NCI-H526 treated with DMSO at 0.1 percent for 48 hours (cell line): Measurements from ENCODE around the gene CCND1.

Experiments used
- DNase-seq: peaks from one replicate; lab custom pipeline; 2025; lab: John Stamatoyannopoulos, UW

The CCND1 gene

DNA sequence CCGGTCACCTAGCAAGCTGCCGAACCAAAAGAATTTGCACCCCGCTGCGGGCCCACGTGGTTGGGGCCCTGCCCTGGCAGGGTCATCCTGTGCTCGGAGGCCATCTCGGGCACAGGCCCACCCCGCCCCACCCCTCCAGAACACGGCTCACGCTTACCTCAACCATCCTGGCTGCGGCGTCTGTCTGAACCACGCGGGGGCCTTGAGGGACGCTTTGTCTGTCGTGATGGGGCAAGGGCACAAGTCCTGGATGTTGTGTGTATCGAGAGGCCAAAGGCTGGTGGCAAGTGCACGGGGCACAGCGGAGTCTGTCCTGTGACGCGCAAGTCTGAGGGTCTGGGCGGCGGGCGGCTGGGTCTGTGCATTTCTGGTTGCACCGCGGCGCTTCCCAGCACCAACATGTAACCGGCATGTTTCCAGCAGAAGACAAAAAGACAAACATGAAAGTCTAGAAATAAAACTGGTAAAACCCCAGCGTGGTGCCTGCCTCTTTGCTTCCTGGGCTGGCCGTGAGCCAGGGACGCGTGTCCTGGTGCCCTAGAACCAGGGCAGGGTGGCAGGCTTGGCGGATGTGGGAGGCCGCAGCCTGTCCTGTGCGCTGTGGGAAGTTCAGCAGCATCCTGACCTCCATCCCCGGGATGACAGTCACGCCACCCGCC is 13.2 kb downstream of the CCND1 start:
- no peak for DNase-seq

DNA sequence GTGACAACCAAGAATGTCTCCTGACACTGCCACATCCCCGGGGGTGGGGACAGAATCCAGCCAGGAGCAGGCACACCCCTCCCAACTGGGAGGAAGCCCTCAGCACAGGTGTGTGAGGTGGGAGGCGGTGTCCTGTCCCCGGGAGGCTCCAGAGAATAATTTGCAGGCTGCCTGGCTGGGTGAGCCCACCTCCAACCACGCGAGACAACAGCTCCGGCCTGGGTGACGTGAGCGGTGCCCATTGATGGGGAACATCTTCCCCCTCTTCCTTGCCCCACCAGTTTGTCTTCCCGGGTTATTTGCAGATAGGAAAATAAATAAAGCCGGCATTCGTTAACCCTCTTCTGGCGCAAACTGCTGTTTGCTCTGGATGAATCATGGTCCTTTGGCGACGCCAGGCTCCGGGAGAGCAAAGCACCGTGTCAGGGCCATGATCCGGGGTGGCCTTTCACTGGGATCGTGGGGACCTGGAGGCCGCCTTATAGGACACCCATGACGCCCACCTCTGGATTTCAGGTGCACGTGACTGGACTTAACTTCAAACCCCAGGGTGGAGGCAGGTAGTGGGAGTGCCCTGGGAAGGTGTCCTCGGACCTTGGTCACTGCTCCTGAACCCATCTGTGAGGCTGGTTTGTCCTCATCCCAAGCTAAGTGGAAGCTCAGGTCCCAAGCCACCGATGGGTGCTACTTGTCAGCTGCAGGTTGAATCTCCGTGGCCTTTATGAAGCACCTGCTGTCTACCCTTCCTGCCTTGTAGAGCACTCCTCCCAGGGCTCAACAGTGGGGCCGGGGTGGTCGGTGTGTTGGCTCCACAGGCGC is 13.9 kb downstream of the CCND1 start:
- DNase-seq = peak; percentile 42

DNA sequence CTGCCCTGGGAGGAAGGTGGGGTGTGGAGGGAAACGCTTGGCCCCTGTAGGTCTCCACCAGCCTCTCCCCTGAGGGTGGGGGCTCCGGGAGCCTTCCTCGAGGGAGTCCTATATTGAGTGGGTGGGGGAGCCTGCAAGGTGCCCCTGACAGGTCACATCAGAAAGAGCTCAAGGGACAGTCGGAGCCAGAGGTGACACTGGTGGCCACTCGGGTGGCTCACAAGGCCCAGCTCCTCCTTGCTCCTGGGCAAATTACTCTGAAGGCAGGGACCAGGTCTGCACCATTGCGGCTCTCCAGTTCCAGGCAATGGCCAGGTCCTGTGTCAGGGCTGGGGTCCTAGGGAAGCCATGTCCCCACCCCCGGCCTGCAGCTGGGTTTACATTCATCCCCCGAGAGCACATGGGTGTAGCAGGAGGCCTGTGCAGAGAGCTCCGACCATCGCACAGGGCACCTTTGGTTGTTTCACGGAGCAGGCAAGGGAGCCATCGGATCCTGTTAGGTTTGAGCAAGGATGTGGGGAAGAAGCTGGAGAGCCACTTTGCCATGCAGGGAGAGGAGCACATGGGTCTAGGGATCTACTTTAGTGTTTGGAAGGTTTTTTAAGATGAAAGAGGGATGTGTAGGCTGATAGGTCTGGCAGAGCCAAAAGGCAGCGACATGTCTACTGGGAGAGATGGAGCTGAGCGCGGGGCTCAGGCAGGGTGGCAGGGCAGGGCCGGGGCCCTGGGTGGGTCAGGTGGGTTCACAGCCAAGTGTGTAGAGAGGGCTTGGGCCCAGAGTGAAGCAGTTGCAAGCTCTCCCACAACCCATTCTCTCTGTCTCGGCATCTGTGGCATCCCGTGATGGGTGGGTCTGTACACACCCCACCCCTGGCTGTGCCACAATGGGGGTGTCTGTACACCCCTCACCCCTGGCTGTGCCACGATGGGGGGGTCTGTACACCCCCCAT is 14.8 kb downstream of the CCND1 start:
- DNase-seq = no peak

DNA sequence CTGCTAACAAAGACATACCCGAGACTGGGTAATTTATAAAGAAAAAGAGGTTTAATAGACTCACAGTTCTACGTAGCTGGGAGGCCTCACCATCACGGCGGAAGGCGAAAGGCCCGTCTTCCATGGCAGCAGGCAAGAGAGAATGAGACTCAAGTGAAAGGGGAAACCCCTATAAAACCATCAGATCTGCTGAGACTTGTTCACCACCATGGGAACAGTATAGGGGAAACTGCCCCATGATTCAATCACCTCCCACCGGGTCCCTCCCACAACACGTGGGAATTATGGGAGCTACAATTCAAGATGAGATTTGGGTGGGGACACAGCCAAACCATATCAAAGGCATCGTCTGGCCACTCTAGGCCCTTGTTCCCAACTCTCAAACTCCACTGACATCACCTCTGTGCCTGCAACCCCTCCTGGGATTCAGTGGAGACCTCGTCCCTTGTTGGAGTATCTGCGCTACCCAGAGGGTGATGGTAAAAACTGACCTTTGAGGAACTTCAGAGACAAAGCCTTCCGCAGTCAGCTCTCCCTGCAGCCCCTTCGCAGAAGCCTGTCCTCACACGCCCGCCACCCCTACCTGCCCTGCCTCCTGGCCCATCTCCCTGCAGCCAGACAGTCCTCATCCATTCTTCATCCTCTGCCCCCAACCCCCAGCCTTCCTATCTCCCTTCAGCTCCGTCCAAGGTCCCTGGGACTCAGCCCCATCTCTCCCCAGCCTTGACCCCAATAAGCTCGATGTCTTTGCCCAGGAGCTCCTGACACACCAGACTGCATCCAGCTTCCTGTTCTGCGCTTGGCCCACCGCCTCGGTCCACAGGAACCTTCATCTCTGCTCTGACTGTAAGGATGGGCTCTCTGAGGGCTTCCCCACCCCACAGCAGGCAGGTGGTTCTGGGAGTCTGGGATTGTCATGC is 15.8 kb downstream of the CCND1 start:
- DNase-seq = no peak

DNA sequence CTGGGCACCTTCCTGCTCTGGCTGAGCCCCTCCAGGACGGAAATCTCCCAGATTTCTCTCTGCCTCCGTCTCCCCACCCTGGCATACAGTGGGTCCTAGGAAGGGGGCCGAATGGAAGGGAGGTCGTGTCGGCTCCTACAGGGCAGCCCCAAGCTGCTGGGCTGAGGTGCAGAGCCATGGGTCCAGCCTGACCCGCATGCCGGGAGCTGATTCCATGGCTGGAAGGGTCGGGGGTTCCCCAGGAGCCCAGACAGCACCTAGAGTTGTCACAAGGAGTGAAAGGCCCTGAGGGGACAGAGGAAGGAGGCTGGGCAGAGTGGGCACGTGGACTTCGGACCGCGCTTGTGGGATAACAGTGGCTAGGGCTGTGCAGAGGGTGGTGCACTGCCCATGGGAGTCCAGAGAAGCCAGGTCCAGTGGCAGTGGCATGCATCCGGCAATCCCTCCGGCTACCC is 16.5 kb downstream of the CCND1 start:
- no peak for DNase-seq

DNA sequence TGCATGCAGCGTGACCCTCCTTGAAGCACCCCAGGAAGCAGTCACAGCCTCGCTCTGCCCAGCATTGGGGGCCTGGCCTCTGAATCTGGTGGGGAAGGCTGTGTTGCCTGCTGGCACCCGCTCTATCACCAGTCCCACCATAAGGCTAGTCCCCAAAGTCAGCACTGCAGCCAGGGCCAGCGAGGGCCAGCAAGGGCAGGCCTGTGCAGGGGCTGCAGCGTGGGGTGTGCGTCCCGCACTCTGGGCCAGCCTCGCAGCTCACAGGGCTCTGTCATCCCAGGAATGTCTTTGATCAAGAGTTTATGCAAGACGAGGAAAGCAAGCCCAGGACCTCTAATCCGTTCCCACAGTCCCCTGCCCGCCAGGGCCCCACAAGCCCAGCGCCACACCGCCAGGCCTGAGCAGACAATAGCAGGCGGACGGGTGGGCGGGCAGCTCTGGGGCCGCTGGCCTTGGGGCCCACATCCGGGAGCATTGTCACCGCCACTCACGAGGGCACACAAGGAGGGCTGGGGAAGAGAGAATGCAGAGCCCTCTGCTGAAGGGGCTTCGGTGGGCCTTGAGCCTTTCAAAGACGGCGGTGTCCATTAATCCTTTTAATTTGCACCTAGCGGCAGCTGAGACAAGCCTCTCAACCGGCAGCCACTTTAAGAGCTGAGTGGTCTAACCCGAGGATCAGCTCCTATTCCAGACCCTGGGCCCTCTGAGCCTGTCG is 17.1 kb downstream of the CCND1 start:
- no peak for DNase-seq

DNA sequence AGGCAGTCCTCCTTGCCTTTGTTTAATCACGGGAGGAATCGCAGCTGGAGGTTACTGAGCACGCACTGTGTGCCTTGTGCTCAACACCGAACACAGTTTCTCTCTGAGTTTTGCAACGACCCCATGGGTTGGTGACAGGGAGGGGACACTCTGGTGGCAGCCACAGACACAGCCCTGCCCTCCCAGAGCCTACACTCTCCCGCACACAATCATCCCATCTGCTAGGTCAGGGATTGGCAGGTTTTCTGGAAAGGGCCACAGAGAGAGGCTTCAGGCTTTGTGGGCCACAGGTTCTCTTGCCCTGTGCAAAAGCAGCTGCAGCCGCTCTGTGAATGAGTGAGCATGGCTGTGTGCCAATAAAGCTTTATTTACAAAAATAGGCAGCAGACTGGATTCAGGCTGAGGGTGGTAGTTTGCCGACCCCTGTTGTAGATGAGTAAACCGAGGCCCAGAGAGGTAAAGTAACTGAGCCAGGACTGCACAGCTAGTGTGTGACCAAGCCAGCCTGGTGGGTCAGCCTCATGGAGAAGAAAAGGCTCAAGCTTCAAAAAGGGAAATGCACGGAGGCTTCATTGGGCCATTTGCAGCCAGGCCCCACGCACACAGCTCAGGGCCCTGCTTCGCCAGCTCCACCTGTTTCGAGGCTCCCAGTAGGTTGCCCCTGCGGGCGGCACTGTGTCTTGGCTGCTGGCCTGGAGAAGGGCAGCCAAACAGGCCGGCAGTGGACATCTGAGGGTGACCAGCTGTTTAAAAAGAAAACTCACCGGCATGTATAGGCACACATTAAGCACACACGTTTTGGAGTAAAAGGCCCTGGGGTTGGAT is 17.9 kb downstream of the CCND1 start:
- DNase-seq = no peak

DNA sequence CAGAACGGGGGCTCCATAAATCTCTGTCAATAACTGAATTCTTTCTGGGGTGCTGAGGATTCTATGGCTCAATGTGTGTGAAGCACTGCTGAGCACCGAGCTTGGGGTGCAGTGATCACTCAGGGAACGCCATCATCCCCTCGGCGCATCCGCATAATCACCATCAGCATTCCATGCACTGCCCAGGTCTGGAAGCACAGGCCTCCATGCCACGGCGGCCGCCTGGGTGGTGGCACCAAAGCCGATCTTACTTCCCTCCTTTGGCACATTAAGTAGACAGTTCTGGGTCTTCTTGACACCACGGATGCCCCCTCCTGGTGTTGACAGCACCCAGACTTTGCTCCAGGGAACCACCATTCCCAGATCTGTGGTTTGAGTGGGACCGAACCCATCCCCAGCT is 18.6 kb downstream of the CCND1 start:
- no peak for DNase-seq

DNA sequence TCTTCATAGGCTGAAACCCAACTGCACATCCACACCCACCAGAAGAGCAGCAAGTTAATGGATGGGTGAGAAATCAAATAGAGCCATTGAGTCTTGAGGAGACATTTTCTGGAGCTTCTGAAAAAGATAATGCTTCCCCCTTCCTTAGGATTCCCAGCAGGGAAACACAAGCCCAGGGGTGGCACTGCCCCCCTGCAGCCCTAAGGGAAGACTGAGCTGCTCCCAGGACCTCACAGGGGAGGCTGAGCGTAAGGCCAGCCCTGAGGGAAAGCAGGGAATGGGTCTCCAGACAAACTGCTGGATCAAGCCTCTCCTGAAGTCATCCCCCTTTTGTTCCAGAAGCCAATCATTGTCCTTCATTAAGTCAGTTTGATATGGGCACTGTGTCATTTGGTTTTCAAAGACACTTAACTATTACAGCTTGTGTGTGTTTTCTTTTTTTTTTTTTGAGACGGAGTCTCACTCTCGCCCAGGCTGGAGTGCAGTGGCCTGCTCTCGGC is 19.1 kb downstream of the CCND1 start:
- DNase-seq = no peak

DNA sequence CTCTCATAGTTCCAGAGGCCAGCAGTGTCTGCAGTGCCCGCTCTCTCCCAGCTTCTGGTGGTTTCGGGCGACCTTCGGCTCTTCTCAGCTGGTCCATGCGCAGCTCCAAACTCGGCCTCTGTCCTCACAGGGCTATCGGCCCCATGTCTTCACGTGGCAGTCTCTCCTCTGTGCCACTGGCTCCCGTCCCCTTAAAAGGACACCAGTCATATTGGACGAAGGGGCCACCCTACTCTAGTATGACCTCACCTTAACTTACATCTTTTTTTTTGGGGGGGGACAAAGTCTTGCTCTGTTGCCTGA is 20.4 kb downstream of the CCND1 start:
- DNase-seq = no peak

DNA sequence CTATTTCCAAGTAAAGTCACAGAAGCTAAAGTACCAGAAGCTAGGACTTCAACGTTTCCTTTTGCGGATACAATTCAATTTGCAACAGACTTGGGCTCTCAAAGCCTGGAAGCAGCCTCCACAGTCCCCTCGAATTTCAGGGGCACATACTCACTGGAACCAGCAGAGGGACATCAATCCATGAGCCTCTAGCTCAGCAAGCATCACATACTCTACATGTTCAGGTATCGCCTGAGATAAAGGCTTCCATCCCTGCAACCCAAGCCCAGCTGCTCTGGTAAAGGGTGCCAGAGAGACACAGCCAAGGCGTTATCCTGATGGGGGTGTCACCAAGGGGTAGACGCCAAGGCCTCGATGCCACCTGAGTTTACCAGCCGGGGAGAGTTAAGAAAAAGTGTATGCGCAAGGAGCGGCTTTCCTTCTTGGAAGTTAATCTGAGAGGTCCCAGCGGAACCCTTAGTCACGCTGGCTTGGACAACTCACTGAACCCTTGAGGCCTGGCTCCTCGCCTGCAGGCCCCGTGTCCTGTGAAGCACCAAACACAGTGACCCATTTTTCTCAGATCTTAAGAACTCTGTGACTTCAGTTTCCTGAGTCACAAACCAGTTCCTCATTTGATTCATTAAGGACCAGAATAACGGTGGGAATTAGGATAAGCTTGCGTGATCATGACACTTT is 21.2 kb downstream of the CCND1 start:
- DNase-seq = no peak

DNA sequence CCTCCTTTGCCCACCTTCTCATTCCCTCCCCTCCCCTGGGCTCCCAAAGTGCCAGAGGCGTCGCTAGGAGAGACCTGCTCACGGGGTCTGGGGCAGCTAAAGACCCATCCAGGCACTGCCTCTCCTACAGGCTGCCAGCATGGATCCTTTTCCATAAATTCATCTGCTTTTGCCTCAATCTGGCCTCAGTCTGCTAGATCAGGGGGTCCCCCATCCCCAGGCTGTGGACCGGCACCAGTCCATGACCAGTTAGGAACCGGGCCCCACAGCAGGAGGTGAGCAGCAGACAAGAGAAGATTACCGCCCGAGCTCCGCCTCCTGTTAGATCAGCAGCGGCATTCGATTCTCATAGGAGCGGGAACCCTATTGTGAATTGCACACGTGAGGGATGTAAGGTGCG is 21.9 kb downstream of the CCND1 start:
- no peak for DNase-seq

DNA sequence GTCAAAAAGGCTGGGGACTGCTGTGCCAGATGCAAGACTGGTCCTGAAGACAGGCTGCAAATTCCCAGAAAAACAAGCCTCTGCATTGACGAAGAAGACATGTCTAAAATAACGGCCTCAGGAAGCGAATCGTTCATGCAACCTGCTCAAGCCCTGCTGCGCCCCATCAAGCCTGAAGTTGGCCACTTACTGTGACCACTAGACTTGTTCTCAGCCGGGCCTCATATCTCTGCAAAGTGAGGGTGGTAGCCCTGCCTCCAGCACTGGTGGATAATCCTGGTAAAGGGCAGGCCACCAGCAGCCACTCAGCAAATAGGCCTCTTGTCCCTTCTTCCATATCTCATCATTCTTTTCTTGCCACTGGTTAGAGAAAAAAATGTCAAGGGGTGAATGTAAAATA is 22.4 kb downstream of the CCND1 start:
- DNase-seq = no peak

DNA sequence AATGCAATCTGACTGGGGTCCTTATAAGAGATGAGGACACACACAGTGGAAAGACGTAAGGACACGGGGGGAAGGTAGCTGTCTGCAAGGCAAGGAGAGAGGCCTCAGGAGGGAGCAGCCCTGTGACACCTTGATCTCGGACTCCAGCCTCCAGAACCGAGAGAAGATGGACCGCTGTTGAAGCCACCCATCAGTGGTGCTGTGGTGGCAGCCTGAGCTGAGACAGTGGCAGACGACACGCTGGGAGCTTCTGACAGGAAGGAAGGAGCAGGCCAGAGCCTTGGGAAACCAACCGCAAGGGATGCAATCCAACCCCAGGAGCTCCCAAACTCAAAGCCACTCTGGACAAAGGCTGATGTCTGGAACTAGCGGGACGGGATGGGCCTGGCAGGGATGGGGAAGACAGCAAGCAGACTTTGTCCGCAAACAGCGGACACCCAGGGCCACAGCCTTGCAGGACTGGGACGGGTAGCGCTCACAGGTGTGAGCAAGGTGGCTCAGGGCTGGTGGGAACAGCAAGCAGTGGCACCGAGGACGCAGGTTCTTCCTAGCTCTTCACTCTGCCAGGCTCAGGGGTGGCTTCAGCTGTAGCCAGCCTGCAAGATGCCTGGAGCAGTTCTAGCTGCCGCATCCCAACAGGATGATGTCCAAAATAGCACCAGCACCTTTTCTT is 23.3 kb downstream of the CCND1 start:
- DNase-seq = no peak

DNA sequence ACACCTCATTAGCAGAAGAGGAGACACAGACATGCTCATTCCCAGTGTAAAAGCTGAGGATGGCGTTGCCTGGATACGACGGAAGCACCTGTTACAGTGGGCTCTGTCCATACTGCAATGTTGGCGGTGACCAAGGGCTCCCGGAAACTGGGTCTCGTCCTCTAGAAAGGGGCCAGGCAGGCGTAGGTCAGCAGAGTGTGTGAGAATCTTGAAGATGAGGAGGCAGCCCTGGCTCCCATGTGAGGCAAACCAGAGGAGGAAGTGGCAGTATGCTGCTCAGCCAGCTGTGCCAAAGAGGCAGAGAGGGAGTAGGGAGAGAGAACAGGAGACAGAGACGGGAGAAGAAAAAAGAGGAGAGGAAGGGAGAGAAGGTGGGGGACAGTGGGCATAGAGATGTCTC is 23.9 kb downstream of the CCND1 start:
- no peak for DNase-seq

DNA sequence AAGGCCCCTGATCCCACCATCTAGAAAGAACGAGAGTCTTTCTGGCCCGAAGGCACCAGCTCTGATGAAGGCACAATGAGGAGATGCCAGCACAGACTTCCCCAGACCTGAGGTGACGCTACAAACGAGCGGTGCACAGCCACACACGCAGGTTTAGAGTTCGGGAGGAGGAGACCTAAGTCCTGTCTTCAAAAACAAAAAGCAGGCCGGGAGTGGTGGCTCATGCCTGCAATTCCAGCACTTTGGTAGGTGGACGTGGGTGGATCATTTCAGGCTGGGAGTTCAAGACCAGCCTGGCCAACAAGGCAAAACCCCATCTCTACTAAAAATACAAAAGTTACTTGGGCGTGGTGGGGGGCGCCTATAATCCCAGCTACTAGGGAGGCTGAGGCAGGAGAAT is 24.7 kb downstream of the CCND1 start:
- no peak for DNase-seq

DNA sequence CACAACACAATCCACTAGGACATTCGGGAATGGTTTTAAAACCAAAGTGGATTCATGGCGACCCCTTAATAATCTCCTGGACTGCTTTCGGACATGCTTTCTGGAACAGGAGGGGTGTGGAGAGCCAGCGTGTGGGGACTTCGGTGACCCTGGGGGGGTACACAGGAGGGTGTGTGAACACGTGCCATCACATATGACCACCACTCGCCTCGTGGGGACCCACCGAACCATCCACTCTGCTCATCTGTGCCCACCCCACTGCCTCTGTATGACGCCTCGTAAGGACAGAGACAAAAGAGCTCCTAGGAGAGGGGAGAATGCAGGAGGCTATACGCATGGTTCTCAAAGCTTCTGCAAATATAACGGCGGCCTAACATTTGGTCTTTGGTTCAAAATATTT is 25.3 kb downstream of the CCND1 start:
- no peak for DNase-seq

DNA sequence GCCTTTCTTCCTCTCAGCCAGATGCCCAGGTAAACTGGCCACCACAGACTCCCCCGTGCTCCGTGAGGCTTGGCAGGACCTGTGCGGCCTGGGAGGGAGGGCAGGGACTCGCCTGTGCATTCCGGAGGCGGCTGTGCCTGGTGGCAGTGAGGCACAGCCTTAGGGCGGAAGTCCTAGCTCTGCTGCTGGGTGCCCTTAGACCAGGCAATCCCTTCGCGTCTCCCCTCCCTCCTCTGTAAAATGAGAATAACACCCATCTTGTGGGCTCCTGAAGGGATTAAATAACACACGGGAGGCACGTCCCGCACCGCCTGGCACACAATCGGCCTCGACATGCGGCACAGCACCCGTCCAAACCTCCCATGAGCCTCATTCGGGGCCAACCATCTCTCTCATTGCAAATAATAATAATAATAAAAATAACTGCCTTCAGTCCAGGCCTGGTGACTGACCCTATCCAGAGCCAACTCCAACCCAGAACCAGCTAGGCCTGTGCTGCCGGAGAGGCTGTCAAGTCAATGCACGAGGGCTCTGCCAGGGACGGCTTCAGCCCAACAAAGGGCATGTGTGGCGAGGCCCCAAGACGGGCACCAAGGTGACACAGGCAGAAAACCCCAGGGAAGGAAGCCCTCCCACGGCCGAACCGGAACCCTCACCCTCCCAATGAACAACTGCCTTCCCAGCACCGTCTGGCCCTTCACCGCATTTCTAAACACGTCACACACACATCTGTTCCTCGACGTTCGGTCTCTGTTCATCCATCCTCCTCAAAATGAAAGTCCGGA is 26.0 kb downstream of the CCND1 start:
- DNase-seq = no peak
